PC-9 (cell line): ENCODE results near the gene TMEM266.

ENCODE experiments used
- EZH2 ChIP-seq: fragments of 200-600 bp; sonication (generic); IDR thresholded peaks from 2 replicates; pipeline ENCODE4 v1.8.0; 2017; ENCODE audit warnings: antibody characterized with exemption, low read depth
- TF ChIP-seq, protein P1 (sequence below): fragments of 200-600 bp; sonication (generic); conservative IDR thresholded peaks from 2 replicates; pipeline ENCODE4 v1.6.1; 2017; ENCODE audit warnings: mixed run types, antibody characterized with exemption, mild to moderate bottlenecking, moderate library complexity

DNA sequence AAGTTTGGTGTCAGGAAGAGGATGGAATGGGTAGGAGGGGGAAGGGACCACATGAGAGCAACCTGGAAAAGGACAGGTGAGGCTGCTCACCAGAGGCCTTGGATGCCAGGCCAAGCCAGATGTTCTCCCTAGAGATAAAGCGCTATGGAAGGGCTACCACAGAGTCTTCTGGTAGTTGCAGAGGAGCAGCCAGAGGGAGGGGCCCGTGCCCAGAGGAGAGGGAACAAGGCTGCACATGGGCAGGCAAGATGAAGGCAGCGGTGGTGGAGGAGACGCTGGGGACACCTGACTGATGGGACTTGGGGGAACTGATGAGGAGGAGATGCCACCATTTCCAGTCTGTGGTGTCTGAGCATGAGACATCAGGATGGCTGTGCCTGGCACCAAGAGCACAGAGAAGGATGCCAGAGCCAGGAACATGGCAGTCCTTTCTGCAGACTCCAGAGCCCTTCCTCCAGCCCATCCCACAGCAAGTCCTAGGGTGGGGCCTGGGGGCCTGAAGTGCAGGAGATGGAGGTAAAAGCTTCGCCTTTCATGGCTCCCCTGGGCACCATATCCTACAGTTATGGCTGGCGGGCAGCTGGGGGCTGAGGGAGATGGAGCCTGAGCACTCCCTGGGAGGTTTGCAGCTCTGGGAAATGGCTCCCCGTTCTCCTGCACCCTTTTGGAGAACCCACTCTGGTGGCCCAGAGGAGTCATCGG, 148.4 kb downstream of the TMEM266 start:
- TF ChIP-seq, protein P1, sequence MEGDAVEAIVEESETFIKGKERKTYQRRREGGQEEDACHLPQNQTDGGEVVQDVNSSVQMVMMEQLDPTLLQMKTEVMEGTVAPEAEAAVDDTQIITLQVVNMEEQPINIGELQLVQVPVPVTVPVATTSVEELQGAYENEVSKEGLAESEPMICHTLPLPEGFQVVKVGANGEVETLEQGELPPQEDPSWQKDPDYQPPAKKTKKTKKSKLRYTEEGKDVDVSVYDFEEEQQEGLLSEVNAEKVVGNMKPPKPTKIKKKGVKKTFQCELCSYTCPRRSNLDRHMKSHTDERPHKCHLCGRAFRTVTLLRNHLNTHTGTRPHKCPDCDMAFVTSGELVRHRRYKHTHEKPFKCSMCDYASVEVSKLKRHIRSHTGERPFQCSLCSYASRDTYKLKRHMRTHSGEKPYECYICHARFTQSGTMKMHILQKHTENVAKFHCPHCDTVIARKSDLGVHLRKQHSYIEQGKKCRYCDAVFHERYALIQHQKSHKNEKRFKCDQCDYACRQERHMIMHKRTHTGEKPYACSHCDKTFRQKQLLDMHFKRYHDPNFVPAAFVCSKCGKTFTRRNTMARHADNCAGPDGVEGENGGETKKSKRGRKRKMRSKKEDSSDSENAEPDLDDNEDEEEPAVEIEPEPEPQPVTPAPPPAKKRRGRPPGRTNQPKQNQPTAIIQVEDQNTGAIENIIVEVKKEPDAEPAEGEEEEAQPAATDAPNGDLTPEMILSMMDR, result no peak
- TF ChIP-seq EZH2, result no peak
